GM18868 (cell line): ENCODE data around the gene ASPN.
"Not testable (repeated sequence)": the region's sequence is repeated elsewhere in the genome, so short reads cannot be mapped to it uniquely, and the experiment has no call there.

Experiments used
- ATAC-seq: cut with Tn5 transposase; IDR thresholded peaks from one replicate; pipeline ENCODE4 v1.9.1; 2021; ENCODE audit warnings: mild to moderate bottlenecking, moderate library complexity; ENCODE audit not compliant: unreplicated experiment

Gene ASPN

DNA sequence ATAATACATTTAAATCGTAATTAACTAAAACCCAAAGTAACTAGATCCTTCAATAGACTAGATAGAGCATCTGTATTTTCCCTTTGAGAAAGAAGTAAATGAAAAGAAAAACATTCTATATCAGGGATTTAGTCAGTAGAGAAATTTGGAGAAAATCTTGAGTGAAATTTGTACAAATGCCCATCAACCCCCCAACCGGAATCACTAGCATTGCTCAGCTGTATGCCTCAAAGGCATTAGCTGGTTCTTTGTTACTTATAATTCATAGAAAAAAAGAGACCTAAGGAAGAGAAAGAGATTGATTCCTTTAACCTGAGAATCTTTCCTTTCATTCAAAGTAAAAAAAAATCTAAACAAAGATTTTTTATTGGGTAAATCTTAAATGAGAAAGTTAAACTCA is 58.7 kb downstream of the ASPN start:
- no peak for ATAC-seq

DNA sequence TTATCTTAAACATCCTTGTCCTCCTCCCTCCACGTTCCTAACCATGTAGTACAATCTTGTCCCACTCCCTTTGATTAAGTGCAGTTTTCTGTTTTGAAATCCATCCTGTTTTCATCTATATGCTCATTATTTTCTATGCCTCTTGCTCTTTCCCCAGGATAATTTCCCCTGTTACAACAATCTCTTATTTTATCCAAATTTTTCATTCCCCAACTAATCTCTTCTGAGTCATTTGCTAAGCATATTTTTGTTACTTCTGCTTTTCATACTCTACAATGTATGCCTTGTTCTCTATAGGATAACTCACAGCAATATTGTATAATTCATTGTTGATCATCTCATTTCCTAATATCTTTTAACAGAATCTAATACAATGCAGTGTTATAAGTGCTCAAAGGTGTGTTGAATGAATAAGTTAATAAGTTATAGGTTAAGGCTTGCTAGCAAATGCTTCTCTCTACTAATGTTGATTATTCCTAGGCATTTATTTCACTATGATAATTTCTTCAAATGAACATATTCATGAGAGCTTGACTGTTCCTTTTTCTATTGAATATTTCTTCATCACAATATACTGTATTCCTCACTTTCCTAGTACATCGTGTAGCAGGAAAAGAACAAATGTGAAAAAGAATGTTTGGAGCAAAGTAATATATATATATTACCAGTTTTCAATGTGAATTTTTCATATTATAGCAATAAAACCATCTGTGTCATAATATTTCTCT is 59.5 kb downstream of the ASPN start:
- no peak for ATAC-seq

DNA sequence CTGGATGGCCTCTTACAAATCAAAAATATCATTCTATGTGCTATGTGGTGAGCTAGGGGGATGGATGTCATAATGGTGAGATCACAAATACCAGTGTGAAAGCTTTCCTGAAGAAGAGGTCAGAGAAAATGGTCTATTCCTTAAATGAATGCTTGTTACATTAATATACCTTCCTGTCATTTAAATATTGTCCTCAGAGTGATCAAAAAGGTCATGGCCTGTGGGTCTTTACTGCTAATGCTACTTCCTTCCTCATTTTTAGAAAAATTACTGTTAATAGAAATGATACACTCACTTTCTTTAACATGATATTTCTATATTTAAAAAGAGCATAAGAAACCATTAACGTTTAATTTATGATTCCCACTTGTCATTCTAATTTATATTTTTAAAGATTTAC is 67.7 kb downstream of the ASPN start:
- no peak for ATAC-seq

DNA sequence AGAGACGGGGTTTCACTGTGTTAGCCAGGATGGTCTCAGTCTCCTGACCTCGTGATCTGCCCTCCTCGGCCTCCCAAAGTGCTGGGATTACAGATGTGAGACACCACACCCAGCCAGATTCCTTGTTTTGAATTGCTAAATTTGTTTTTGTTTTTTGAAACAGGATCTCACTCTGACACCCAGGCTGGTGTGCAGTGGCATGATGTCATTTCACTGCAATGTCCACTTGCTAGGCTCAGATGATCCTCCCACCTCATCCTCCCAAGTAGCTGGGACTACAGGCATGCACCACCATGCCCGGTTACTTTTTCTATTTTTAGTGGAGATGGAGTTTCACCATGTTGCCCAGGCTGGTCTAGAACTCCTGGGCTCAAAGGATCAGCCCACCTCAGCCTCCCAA is 71.1 kb downstream of the ASPN start:
- not testable (repeated sequence) for ATAC-seq

DNA sequence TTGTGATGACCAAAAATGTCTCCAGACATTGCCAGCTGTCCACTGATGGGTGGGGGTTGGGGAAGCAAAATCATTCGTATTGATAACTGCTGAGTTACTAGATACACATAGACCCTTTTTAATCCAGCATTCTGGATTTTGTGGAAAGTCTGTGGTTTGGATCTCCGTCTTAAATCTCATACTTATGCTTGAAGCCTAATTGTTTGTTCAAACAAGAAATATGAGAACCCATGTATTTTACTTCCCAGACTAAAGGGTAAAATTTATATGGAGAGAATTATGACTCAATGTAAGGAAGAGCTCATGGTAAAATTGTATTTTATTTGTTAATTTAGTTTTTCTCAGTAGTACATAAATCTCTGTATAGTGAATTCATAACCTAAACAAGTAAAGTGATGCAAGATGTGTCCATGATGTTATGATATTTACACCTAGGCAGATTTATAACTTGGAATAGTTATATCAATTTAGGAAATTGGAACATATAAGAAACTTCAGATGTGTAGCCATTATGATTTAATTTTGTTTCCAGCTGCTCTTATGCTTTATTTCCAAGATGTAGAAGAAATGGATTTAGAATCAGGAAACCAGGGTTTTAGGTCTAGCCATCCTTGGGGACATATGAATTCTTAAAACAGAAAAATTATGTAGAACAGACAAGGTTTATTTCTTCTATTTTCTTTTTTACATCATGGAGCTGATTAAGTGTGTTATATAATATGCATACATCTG is 73.4 kb downstream of the ASPN start:
- no peak for ATAC-seq

DNA sequence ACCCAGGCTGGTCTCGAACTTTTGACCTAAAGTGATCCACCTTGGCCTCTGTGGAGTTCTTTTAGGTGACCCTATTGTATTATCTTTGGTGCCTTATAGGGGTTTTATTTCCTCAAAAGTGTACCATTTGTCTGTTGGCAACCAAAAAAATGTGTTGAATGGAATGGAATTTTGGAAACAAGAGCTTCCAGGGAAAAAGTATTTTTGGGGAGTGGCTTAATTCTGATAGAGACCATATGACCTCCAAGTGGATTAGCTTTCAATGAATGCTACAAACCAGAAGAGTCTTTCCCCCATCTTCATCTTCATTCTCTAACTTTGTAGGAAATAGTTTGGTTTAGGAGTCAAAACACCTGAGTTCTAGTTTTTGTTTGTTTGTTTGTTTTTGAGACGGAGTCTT is 74.5 kb downstream of the ASPN start:
- ATAC-seq: no peak

DNA sequence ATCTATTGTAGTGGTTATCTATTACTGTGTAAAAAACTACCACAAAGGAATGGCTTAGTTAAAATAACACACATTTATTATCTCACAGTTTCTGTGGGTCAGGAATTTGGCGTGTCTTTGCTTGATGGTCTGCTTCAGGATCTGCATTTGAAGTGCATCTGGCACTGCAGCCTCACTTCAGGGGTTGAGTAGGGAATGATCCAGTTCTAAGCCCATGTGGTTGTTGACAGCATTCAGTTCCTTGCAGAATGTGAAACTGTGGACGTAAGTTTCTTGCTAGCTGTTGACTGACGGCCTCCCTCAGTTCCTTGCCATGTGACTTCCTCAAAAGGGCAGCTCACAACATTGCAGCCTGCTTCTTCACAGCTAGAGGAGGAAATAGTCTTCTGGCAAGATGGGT is 75.8 kb downstream of the ASPN start:
- peak; percentile 69 for ATAC-seq
